Cardiac muscle cell (in vitro differentiated cells and primary cell): ENCODE measurements around the gene KRTAP17-1. TPM values are rescaled to one million over a fixed set of nuclear protein-coding genes. Genes with fewer than 3 reads are reported as not detected.
A peak's percentile ranks its signal among the peaks of the same experiment; 100 is the strongest.

Source experiments
- DNase-seq, 2 donors: peaks; one replicate each; pipeline versions ENCODE4 v3.0.0 to v3.0.0-alpha.2; 2010 to 2017; ENCODE audit warnings: low read depth in 1 of 2, low spot score in 1 of 2
- H3K27ac ChIP-seq: fragments of 200-600 bp; sonication (generic); 2 replicates; pipeline ENCODE4 v1.5.1; 2016
- H3K27me3 ChIP-seq: fragments of 200-600 bp; sonication (generic); 2 replicates; pipeline ENCODE4 v1.6.0; 2016; ENCODE audit warnings: control low read depth
- H3K36me3 ChIP-seq: fragments of 200-600 bp; sonication (generic); 2 replicates; pipeline ENCODE4 v1.5.1; 2016; ENCODE audit warnings: control low read depth
- H3K4me1 ChIP-seq: fragments of 200-600 bp; sonication (generic); 2 replicates; pipeline ENCODE4 v1.8.1; 2017; ENCODE audit warnings: low read depth, mild to moderate bottlenecking, mixed run types
- H3K4me3 ChIP-seq: fragments of 200-600 bp; sonication (generic); 2 replicates; pipeline ENCODE4 v1.5.1; 2016; ENCODE audit warnings: mild to moderate bottlenecking
- H3K9me3 ChIP-seq: fragments of 200-600 bp; sonication (generic); 2 replicates; pipeline ENCODE4 v1.5.1; 2017; ENCODE audit warnings: low read depth, mild to moderate bottlenecking, control low read depth
- CTCF ChIP-seq: IDR thresholded peaks from 2 replicates; pipeline ENCODE4 v1.5.1; 2012; ENCODE audit warnings: low read depth, mild to moderate bottlenecking, low read length
- polyA plus RNA-seq: library from polyadenylated mRNA; unstranded; fragments of >200 nt; fragmentation: Nextera tagmentation; extraction: Ambion mirVana; gene quantifications from 2 replicates; pipeline ENCODE4 v1.2.1, GENCODE V29; 2016
- total RNA-seq: library from RNA; depleted of rRNA; stranded (reverse); fragments of >200 nt; gene quantifications from 2 replicates; pipeline ENCODE4 v1.2.3, GENCODE V29; 2016

The KRTAP17-1 gene
- total and polyA plus RNA-seq, 2 experiments from 2014 or later: not detected

- Histone ChIP-seq H3K9me3 (no peaks in the 10 kb centered on the region), H3K4me3 (no peak overlapping the region), H3K4me1 (no peaks in the 10 kb centered on the region), H3K27ac (no peak overlapping the region), H3K36me3 (no peaks in the 10 kb centered on the region), H3K27me3 (no peaks in the 10 kb centered on the region)
- TF ChIP-seq CTCF: no peak
- DNase-seq: no peak
Measured at GRCh38 chr17:41325126-41325525, 9.6 kb upstream of the KRTAP17-1 start.

GRCh38 chr17:41324180-41325075 is 8.9 kb upstream of the KRTAP17-1 start:
- Histone ChIP-seq H3K36me3 (no peaks in the 10 kb centered on the region), H3K4me3 (no peak overlapping the region), H3K9me3 (no peaks in the 10 kb centered on the region), H3K27ac (no peak overlapping the region), H3K4me1 (no peaks in the 10 kb centered on the region), H3K27me3 (no peaks in the 10 kb centered on the region)
- TF ChIP-seq CTCF: no peak
- DNase-seq: peak in 1 of 2 donors; percentile 39

- H3K27me3 ChIP-seq: no peaks in the 10 kb centered on the region
- H3K4me3 ChIP-seq: no peak overlapping the region
- no peaks in the 10 kb centered on the region for H3K9me3 ChIP-seq
- no peaks in the 10 kb centered on the region for H3K4me1 ChIP-seq
- DNase-seq: no peak
- no peak for TF ChIP-seq CTCF
- no peaks in the 10 kb centered on the region for H3K36me3 ChIP-seq
- H3K27ac ChIP-seq: no peak overlapping the region
Measured at GRCh38 chr17:41322903-41323895, 7.7 kb upstream of the KRTAP17-1 start.

- peak; percentile 84 for TF ChIP-seq CTCF
- DNase-seq: peak; percentile 42 to 67
- H3K9me3 ChIP-seq: no peaks in the 10 kb centered on the region
- H3K36me3 ChIP-seq: no peaks in the 10 kb centered on the region
- no peaks in the 10 kb centered on the region for H3K4me1 ChIP-seq
- no peaks in the 10 kb centered on the region for H3K27me3 ChIP-seq
- H3K4me3 ChIP-seq: no peak overlapping the region
- no peak overlapping the region for H3K27ac ChIP-seq
Measured at GRCh38 chr17:41322094-41322902, 6.8 kb upstream of the KRTAP17-1 start.

GRCh38 chr17:41318231-41318630 is 2.7 kb upstream of the KRTAP17-1 start:
- no peaks in the 10 kb centered on the region for H3K4me1 ChIP-seq
- no peak for TF ChIP-seq CTCF
- H3K36me3 ChIP-seq: no peaks in the 10 kb centered on the region
- no peak overlapping the region for H3K27ac ChIP-seq
- no peak overlapping the region for H3K4me3 ChIP-seq
- H3K27me3 ChIP-seq: peaks cover 13% of the 10 kb centered on the region
- no peaks in the 10 kb centered on the region for H3K9me3 ChIP-seq
- DNase-seq: no peak
